HG03060 (cell line): ENCODE data around the gene LST1.
A peak's percentile ranks its signal among the peaks of the same experiment; 100 is the strongest.

Experiments
- ATAC-seq: cut with Tn5 transposase; IDR thresholded peaks from one replicate; pipeline ENCODE4 v1.9.1; 2021; ENCODE audit warnings: low read depth, moderate number of reproducible peaks; ENCODE audit not compliant: unreplicated experiment

Gene LST1

DNA sequence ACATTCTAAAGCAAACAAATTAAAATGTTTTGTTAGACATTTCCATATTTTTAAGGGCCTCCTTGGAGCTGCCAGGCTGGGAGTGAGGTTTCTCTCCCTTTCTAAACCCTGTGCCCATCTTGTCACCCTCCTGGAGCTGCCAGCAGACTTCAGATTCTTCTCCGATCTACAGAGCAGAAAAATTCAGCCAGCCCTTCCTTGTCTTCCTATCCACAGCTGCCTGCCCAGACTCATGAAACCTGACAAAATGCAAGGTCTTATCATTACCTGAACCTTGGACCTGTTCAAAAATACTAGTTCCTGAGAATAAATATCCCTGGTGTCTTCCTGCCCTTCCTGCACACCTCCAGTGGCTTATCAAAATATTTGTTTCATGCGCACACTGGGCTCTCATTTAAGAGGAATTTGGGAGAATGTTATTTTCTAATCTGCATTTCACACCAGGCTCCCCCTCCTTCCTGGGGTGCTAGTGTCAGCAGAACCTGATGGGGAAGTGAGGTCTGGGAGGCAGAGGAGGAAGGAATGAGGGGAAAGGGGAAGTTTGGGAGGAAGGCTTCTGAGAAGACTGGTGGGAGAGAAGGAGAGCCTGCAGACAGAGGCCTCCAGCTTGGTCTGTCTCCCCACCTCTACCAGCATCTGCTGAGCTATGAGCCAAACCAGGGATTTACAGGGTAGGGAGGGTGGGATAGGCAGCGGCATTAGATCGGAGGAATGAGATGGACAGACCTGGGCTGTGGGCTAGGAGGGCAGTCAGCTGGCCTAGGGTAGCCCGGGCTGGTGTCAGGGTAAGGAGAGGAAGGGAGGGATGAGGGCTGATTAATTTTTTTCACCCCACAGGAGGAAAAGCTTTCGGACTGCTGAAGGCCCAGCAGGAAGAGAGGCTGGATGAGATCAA is 28.9 kb downstream of the LST1 start, which contains the start of gene AIF1:
AIF1 (plus strand) TSS at position 551 of the 895 bp plus-strand sequence; CDS start at position 647, 96 bp downstream.
- no peak for ATAC-seq

DNA sequence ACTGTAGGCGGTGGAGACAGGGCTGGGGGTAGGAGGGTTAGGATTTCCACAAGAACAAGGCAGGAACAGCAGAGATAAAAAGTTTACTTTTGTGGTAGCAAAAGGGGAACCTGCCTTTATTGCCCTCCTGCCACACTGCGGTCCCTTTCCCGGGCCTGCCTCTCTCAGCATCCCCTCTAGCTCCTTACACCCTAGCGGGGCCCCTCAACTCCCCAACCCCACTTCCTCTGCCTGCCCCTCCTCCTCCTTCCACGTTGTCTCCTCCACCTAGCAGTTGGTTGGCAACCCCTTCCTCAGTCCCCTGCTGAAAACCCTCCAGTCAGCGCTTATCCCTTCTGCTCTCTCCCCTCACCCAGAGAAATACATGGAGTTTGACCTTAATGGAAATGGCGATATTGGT is 29.7 kb downstream of the LST1 start:
- ATAC-seq: no peak

DNA sequence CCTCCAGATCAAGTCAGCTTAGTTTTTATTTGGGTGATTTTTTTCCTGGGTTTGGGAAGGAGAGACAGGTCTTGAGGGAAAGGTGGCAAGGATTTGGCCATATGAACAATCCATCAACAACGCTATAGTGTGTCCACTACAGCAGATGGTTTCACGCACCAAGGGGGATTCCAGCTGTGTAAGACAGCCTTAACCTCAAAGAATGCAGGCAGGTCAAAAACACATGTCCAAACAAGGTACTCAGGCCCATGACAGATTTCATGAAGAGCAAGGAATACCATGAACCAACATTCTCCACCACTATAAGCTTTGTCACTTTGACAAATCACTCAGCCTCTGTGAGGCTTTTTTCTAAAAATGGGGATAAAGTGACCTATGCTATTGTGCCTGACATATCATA is 30.9 kb downstream of the LST1 start:
- no peak for ATAC-seq

DNA sequence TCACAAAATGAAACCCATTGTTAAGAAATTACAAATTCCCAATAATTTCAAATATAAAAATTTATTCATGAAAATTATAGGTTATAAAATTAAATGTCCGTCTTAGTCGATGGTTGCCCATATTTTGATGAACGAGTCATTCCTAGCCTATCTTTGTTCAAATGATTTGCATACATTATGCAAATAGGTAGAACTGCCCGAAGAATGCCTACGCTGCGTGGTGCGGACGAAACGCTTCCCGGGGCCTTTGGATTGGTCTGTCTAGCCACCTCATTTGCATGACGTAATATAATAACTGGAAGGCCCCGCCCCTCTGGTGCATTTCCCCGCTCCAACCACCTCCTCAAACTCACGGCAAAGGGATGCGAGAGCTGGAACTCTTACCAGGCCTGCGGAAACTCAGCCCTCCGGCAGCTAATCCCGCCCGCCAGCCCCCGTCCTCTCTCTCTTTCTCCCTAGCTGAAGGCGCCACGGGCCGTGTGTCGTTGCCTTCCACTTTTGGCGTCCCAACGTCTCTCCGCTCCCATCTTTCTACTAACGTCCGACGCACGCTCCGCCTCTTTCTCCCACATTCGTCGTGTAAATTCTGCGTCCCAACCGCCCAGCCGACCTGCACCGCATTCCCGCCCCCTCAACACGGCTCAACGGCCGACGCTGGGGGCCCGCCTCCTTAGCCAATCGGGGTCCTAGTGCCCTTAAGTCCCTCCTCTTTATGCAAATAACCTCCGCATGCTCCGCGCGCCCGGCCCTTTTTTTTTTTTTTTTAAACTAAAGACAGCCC is 33.9 kb downstream of the LST1 start:
- ATAC-seq: peak; percentile 70

DNA sequence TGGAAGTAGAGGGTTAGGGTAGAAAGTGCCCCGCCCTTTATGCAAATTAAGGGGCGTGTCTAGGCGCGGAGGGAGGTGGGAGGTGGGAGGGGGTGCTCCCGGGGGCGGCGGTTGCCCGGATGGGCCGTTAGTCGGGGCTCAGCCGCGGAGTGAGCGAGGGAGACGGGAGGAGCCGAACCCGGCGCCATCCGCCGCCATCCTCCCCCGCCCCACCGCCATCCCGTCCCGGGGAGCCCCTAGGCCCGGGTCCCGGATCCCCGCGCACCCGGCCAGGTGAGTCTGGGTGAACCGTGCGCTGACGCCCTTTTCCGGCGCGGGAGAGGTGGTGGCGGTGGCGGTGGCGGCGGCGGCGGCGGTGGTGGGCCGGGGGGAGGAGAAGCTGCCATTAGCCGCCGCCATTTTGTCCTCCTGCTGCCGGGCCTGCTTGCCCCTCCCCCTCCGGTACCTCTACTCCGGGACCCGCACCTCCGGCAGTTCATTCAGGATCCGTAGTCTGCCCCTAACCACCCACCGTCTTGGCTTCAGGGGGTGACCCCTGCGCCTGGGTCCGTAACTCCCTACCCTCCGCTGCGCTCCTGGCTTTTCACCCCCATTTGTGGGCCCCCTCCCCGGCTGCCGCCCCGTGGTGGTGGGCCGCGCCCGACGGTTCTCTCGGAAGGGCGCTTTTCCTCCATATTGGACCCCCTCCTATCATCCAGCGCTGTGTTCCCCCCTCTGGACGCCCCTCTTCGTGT is 34.7 kb downstream of the LST1 start, which contains the start of gene PRRC2A:
PRRC2A (plus strand) TSS at position 130 of the 734 bp plus-strand sequence. CDS start 2,075 bp downstream, outside the sequence.
- peak; percentile 13 for ATAC-seq

DNA sequence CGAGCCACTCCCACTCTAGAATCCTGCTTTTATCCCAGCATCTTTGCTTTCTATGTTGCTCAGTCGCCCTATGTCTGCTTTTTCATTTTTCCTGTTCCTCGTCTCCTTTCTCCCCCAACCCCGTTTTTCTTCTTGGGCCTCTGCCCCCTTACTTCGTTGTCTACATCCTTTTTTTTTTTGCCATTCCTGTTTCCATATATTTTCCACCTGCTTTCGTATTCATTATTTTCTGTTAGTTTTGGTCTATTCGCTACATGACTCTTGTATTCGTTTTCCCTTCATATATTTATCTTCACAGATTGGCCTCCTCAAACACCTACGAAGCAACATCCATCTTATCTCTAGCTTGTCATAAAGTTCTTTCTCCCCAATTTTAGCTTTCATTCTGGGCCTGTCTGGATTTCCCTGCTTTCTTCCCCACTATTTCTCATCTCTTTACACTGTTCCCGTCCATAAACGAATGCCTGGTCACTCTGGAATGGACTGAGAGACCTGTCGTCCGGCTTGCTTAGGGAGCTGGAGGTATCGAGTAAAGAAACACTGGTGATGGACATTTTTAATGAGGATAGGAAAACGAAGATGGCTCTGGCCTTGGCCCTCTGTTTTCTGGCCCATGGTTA is 35.4 kb downstream of the LST1 start:
- no peak for ATAC-seq

DNA sequence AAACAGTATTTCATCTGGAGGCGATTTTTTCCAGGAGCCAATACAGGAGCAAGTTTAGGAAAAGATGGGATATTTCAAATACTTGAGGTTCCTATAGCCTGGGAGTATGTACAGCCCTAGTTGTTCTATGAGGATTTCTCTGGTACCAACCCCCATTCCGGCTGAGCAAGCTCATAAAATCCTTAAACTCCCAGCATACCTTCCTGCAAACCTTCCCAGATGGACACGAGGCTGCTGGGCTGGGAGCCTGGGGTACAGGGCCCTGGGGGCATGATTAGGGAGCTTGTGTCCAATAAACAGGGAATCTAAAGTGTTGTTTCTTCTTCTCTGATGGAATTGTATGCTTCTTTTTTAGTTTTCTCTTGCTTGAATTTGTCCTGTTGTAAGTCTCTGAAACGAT is 35.9 kb downstream of the LST1 start:
- no peak for ATAC-seq

DNA sequence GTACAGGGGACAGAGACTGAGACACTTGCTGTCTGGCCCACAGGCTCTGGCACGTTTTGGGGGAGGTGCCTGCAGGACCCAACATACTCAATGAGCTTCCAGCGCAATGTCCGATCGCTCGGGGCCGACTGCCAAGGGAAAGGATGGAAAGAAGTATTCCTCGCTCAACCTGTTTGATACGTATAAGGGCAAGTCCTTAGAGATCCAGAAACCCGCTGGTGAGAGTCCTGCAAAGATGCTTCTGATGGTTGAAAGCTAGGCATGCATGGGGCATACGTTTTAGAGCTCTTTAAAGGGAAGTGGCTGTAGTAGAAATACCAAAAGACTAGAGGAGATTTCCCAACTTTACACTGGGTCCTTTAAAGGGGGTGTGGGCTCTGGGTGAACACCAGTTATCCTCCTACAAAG is 36.6 kb downstream of the LST1 start:
- no peak for ATAC-seq

DNA sequence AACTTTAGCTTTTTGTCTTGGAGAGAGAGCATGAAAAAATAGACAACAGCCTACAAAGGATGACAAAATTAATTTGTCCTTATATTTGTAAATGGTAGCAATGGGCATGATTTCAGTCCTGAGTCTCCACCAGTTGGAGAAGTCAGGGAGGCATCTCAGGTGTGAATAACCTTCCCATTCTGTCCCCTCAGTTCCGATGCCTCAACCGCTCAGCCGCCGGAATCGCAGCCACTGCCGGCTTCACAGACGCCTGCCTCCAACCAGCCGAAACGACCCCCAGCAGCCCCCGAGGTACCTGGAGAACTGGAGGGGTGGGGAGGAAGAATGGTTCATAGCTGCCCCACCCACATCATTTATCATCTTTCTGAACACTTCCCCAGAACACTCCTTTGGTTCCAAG is 38.0 kb downstream of the LST1 start:
- ATAC-seq: no peak

DNA sequence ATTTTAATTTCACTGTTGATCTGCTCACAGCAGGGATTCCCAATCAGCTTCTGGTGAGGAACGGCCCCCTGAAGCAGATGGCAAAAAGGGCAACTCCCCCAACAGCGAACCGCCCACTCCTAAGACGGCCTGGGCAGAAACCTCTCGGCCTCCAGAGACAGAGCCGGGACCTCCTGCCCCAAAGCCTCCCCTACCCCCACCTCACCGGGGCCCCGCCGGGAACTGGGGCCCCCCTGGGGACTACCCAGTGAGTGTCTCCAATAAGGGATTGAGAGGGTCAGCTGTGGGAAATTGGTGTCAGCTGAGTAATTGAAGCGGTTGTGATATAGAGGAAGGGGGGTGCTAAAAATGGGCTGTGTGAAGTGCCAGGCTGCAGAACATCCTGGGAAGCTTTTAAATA is 40.9 kb downstream of the LST1 start:
- no peak for ATAC-seq

DNA sequence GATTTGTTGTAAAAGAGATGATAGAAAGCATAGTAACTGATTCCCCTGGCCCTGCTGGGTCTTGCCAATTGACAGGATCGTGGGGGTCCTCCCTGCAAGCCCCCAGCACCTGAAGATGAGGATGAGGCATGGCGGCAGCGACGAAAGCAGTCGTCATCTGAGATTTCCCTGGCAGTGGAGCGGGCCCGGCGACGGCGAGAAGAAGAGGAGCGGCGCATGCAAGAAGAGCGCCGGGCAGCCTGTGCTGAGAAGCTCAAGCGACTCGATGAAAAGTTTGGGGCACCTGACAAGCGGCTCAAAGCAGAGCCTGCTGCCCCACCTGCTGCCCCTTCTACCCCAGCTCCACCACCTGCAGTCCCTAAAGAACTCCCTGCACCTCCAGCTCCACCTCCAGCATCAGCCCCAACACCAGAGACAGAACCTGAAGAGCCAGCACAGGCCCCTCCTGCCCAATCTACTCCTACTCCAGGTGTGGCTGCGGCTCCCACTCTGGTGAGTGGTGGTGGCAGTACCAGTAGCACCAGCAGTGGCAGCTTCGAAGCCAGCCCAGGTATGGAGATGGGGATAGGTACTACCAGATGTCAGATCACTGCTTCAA is 41.7 kb downstream of the LST1 start:
- no peak for ATAC-seq

DNA sequence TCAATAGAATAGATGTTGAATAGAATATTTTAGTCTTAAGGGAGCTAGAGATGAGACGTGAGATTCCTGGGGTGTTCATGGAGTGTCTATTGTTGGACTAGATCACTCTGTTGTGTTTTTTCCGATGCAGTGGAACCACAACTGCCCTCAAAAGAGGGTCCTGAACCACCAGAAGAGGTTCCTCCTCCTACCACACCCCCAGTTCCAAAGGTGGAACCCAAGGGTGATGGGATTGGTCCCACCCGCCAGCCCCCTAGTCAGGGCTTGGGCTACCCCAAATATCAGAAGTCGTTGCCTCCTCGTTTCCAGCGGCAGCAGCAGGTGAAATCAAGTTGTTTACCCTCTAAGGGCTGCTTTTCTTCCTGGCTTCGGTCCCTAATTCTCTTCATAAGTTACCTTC is 42.9 kb downstream of the LST1 start:
- ATAC-seq: no peak

DNA sequence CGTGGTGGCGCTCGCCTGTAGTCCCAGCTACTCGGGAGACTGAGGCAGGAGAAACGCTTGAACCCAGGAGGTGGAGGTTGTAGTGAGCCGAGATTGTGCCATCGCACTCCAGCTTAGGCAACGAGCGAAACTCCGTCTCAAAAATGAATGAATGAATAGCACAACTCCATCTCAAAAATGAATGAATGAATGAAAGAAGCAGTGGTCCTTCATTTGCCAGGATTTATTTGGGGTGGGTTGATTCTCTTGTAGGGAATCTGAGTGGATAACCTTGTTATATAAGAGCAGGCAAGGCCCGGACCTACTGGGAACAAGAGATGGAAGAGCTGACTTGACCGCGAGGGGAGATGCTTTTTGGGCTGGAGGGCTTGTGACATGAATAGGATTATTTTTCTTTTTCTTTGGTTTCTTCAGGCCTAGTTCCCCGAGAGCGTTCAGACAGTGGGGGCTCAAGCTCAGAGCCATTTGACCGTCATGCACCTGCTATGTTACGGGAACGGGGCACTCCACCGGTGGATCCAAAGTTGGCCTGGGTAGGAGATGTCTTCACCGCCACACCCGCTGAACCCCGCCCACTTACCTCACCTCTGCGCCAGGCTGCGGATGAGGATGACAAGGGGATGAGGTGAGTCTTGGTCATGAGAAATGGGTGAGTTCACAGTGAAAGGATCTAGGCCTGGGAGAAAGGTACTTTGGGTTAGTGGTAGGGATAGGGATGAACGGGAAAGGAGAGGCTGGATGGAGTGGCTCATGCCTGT is 44.3 kb downstream of the LST1 start:
- no peak for ATAC-seq

DNA sequence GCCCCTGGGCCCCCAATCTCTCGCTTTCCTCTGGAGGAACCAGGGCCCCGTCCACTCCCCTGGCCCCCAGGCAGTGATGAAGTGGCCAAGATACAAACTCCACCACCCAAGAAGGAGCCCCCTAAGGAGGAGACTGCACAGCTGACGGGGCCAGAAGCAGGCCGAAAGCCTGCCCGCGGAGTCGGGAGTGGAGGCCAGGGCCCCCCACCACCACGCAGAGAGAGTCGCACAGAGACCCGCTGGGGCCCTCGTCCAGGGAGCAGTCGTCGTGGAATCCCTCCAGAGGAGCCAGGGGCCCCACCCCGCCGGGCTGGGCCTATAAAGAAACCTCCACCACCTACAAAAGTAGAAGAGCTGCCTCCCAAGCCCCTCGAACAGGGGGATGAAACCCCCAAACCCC is 45.1 kb downstream of the LST1 start:
- ATAC-seq: no peak

DNA sequence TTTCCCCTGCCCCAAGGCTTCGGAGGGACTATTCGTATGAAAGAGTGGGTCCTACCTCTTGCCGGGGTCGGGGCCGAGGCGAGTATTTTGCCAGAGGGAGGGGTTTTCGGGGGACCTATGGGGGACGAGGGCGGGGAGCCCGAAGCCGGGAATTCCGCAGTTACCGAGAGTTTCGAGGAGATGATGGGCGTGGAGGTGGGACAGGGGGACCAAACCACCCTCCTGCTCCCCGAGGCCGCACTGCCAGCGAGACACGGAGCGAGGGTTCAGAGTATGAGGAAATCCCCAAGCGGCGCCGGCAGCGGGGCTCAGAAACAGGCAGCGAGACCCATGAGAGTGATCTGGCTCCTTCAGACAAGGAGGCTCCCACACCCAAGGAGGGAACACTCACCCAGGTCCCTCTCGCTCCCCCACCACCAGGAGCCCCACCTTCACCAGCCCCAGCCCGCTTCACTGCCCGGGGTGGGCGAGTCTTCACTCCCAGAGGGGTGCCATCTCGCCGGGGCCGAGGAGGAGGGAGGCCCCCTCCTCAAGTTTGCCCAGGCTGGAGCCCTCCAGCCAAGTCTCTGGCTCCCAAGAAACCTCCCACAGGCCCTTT is 45.7 kb downstream of the LST1 start:
- no peak for ATAC-seq

DNA sequence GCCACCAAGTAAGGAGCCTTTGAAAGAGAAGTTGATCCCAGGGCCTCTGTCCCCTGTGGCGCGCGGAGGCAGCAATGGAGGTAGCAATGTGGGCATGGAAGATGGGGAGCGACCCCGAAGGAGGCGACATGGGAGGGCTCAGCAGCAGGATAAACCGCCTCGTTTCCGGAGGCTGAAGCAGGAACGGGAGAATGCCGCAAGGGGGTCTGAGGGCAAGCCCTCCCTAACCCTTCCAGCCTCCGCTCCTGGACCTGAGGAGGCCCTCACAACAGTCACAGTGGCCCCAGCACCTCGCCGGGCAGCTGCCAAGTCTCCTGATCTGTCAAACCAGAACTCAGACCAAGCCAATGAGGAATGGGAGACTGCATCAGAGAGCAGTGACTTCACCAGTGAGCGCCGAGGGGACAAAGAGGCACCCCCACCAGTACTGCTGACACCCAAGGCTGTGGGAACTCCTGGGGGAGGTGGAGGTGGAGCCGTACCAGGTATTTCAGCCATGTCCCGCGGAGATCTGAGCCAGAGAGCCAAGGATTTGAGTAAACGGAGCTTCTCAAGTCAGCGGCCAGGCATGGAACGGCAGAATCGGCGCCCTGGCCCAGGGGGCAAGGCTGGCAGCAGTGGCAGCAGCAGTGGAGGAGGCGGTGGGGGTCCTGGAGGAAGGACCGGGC is 46.3 kb downstream of the LST1 start:
- ATAC-seq: no peak

DNA sequence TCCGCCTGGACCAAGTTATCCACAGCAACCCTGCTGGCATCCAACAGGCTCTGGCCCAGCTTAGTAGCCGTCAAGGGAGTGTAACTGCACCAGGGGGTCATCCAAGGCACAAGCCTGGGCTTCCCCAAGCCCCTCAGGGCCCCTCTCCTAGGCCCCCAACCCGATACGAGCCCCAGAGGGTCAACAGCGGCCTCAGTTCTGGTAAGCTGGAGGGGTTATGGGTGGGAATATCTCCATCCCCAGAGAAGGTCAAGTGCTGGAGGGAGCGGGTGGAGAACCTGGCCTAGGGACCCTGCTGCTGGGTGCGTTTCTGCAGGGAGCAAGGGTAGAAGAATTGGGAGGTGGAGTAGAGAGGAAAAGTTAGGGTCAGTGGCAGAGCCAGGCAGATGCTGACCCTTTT is 47.4 kb downstream of the LST1 start:
- ATAC-seq: no peak

DNA sequence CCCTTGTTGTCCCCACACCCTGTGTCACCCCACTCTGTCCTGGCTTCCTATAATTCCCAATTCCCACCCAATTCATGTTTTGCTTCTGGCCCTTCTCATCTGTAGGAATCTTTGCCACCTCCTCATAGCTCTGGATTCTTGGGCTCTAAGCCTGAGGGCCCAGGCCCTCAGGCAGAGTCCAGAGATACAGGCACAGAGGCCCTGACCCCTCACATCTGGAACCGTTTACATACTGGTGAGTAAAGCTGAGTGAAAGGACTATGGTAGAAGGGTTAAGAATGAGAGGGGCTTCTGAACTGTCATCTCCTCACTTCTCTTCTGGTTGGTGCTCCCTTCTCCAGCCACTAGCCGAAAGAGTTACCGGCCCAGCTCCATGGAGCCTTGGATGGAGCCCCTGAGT is 48.1 kb downstream of the LST1 start:
- ATAC-seq: no peak
